GM19468 (cell line): ENCODE results near the gene AKR1C1.
"Not testable (repeated sequence)": the region's sequence is repeated elsewhere in the genome, so short reads cannot be mapped to it uniquely, and the experiment has no call there.

ENCODE experiments used
- ATAC-seq: cut with Tn5 transposase; IDR thresholded peaks from one replicate; pipeline ENCODE4 v1.9.1; 2021; ENCODE audit warnings: mild to moderate bottlenecking, moderate library complexity, moderate number of reproducible peaks; ENCODE audit not compliant: unreplicated experiment; ENCODE audit errors: extremely low read depth

Gene AKR1C1

DNA sequence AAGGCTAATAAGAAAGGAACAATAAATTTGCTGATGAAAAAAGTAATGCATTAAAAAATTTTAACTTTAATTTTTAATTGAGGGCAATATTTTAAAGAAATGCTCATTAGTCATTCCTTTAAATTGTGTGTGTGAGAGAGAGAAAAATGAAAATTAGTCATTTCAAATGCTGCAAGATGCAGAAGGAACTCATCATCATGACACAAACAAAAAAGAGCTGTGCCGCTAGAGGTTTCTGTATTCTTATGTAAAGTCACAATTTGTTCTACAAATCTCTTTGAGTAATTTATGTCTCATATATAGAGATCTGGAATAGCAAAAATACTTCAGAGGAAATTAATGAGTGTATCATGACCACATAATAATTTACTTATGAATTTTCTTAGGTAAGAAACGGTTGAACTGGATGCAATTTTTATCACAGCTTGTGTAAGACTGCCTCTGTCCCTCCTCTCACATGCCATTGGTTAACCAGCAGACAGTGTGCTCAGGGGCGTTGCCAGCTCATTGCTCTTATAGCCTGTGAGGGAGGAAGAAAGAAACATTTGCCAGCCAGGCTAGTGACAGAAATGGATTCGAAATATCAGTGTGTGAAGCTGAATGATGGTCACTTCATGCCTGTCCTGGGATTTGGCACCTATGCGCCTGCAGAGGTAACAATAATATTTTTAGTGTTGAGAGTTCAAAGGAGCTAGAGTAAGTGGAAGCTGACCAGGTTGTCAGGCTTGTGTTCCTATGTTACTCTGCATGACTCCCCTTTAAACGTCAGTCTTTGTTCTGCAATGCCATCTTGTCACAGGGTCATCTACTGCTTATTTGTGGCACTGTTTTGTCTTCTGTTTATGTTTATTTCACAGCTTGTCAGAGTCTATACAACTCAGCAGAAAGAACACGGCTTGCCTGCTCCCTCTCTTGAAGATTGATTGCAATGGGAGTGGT, at the start of gene AKR1C1:
AKR1C1 (plus strand) TSS at position 540 of the 939 bp plus-strand sequence; CDS start at position 570, 30 bp downstream.
- ATAC-seq: not testable (repeated sequence)

DNA sequence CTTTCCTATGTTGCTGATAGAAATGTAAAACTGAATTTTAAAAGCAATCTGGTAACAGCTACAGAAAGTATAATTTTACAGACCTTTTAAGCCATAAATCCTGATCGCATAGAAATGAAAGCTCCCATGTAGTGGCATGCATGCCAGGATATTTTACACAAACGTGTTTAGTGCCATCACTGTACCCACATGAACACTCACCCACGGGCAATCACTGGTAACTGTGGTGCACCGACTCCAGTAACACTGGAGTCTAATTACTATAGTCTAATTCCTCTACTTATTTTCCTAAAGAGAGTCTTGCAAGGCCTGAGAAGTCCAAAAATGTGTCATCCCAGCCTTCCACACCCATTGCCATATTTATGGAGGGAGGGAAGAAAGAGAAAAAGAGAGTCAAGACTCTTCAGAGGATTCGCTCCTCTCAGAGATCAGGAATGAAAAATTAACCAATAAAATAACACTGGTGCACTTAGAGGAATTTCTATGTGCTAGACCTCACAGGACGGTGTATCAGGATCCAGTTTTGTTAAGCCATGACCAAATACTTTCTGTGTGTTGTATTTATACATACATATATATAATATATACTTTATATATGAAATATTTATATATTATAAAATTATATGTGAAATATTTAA, 48.9 kb upstream of the AKR1C1 start:
- ATAC-seq: no peak

DNA sequence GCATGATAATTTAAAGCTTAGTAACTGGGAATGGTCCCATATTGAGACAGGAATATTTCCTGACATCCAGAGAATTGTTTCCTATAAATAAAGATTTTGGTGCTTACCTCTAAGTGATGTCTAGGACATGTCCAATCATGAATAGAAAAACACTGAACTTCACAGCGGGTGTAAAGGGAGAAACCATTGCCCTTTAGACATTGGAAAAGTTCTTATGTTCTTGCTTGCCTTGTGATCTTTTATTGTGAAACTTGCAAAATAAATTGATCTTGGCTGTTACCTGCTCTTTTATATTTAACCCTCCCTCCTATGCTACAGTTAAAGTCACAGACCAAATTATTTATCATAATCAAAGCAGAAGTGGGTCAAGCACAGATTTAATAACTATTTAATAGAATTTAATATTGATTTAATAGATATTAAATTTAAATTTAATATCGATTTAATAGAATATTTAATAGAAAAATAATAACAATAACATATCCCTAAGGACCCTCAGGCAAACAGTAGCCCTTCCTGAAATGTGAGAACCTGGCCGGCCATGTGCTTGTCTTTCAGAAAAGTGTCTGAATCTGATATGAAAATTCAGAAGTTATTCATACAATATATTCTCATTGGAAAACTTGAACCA, 47.0 kb upstream of the AKR1C1 start:
- ATAC-seq: no peak

DNA sequence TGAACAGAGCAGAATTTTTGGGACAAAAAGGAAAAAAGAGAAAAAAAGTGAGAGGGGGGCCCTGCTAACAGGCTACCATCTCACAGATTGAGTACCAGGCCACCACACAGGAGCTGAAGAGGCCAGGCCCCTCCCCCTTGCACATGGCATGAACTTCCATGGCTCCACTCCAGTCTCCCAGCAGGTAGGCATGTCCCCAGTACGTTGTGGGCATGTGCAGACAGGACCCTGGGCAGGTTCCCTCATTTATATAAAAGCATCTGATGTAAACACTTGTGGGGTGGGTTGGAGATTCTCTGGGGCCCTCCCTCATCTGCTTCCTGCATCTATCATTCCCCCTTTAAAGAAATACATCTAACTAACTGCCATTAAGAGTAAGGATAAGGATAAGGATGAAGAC, 45.0 kb upstream of the AKR1C1 start:
- ATAC-seq: no peak

DNA sequence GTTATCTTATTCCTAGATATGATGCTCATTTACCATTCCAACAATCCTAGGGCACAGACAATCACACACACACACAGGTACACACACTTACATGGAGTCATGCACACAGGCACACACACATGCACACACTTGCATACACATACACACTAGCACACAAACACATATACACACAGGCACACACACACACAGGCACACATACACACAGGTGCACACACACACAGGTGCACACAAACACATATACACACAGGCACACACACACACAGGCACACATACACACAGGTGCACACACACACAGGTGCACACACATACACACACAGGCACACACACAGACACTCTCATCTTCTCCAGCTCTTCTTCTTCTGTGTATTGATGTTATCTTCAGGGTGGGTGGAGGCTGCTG, 38.7 kb upstream of the AKR1C1 start:
- ATAC-seq: not testable (repeated sequence)

DNA sequence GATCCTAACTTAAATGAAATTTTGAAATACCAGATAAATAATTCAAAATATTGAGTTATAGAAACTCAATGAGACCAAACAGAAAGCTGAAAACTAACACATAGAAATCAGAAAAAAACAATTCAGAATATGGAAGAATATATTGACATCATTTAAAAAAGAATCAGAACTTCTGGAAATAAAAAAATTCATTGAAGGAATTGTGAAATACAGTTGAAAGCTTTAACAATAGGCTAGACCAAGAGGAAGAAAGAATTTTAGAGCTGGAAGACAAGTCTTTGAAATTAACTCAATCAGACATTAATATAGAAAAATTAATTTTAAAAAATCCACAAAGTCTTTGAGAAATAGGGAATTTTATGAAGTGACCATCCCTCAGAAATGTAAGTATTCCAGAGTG, 36.8 kb upstream of the AKR1C1 start:
- no peak for ATAC-seq

DNA sequence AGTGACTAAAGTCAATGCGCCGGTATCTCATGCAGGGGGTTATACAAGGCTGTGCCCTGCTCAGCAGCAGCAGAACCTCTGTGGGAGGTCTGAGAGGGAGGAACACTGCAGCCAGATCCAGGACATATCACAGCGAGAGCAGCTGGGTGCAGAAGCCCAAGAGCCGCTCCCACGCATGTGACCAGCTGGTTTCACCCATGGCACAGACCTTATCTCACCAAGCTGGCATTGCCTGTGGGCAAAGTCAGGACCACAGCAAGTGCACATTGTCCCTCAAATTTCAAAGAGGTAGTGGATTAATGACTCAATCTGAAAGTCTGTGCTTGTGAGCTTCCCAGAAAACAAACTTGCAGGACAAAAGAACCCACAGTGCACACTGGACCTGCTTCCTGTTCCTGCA, 31.6 kb upstream of the AKR1C1 start:
- ATAC-seq: no peak

DNA sequence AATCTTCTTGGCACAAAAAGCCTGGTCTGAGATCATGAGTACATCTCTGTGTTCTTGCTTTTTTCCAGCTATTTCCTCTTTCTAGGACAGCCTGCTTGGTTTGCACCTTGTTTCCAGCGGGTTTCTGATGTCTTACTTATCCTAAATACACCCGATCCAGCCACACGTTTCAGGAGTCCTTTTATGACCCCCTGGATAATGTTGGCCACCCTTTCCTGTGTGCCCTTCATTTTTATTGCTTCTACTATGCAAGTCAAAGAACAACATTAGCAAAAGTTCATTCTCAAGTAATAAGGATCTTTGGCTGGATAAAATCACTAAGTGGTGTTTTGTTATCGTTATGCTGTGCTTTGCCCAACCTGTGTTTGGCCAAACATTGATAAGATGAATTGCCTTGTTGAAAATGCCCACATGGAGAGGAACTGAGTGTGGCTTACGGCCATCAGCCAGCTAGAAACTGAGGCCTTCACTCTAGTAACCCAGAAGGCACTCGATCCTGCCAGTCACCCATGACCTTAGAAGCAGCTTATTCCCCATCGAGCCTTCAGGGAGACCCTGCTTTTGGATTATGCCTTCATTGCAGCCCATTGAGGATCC, 28.7 kb upstream of the AKR1C1 start:
- ATAC-seq: no peak

DNA sequence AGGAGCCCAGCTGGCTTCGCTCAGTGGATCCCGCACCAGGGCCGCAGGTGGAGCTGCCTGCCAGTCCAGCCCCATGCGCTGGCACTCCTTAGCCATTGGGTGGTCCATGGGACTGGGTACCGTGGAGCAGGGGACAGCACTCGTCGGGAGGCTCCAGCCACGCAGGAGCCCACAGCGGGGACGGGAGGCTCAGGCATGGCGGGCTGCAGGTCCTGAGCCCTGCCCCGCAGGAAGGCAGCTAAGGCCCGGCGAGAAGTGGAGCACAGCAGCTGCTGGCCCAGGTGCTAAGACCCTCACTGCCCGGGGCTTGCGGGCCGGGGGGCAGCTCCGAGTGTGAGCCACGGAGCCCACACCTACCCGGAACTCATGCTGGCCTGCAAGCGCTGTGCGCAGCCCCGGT, 25.9 kb upstream of the AKR1C1 start:
- no peak for ATAC-seq

DNA sequence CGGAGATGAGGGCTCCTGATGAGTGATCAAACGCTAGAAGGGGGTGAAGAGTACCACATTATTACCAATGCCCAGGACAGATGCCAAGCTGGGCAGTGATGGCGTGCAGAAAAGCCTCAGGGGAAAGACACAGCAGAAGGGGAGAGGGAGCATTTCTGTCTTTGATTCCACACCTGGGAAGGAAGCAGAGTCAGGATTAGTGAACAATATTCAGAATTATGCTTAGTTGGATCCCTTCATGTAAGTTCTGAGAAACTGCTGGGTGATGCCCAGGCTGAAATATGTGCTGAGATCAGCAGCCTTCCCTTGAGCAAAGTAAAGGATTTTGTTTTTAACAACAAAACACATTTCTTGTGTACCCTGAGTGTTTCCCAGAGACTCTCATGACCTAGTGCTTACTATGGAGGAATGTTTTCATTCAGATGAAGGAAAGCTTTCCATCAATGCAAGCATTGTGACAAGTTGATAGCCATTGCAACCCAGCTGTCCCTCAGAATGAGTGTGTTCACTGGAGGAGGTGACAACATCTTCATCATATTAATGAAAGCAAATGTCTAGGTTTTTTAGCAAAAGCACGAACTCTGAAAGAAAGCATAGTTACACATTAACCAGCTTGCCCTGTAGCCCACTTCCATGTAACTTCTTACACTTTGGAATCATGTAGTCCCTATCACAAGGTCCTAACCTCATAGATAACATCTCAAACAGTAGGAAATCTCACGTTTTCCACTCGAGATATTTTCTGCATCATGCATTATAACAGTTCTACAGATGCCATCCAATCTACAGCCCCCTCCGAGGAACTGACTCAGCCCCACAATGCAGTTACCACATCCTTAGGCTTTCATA, 23.8 kb upstream of the AKR1C1 start:
- ATAC-seq: no peak

DNA sequence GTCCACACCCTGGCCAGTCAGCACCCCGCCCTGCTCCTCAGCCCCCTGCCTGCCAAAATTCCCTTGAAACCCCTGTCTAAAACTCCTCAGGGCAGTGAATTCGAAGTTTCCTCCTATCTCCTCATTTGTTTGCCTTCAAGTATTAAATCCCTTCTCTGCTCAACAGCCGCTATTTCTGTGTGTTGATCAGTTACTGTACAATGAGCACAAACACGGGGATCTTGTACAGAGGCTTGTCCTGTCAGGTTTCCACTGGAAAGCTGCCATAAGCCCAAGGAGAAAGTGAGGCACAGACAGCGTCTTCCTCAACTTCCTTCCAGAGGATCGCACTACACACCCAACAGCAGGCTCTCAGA, 23.2 kb upstream of the AKR1C1 start:
- not testable (repeated sequence) for ATAC-seq

DNA sequence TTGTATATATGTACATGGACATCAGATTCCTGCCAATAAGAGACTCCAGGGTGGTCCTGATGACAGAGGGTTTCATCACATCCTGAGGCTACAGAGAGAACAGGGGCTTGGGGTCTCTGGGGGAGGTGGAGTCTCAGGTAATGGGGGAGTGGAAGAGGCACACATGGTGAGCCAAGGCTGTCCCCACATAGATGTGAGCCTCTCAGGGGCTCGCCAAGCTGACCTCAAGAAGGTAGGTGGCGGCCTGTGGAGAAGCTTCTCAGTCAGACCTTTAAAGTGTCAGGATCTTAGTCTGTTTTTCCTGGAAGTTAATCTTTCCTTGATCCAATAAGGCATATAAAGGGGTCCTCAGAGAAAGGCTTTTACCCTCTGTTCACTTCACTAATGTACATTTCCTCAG, 22.3 kb upstream of the AKR1C1 start:
- not testable (repeated sequence) for ATAC-seq

DNA sequence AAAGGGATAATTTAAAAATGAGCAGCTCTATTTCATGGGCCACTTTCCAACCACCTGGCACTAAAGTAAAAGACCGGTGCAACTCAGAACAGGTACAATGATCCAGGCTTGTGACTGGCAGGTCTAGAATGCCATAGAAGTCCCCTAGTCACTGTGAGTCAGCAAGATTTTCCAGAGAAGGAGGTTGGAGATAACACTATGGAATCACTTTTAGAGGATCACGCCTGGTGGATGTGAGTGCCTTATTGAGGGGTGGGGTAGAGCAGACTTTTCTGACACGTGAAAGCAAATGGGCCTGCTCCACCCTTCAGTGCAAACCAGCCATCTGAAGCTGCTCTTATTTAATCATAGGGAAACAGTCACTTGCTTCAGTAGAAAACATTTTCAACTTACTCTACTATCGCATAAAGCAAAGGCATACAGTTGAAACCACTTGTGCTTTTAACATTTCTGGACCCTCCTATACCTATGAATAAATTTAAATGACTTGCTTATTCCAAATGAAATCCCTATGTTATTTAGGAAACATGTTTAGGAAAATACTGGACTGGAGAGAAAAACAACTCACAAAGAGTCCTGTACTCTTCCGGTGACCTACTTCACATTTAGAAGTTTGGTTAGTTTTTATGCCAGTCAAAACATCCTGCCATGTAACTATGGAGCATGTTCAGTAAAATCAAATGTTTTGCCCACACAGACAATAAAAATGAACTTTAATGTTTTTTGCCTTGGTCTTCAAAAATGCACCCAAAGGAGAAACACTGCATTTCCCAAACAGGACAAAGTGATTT, 21.5 kb upstream of the AKR1C1 start:
- ATAC-seq: no peak

DNA sequence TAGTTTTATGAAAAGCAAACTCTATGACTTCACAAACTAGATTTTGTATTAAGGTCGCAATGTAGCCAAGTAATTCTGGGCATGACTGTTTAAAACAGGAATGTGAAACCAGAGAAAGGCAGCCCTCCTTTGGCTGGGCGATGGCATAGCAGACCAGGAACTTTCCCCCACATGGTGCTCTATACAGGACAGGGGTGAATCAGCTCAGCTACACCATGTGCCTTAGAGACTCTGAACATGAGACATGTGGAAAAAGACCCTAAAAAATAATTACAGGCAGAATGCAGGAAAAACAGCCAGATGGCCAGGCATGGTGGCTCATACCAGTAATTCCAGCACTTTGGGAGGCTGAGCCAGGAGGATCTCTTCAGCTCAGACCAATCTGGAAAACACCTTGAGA, 20.3 kb upstream of the AKR1C1 start:
- ATAC-seq: not testable (repeated sequence)

DNA sequence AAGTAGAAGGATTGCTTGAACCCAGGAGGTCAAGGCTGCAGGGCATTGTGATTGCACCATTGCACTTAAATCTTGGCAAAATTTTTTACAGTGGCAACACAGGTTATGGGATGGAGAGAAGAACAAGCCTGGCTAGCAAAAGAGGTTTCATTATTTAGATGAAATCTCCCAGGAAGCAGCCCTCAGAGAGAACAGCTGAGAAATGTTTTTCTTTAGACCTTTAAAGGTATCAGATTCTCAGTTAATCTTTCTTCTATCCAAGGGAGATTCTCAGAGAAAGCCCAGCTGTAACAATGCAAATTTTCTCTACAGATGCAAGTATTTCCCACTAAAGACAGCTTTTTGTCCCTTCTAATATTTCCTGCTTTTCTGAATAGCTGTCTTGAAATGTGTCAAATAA, 19.8 kb upstream of the AKR1C1 start:
- not testable (repeated sequence) for ATAC-seq

DNA sequence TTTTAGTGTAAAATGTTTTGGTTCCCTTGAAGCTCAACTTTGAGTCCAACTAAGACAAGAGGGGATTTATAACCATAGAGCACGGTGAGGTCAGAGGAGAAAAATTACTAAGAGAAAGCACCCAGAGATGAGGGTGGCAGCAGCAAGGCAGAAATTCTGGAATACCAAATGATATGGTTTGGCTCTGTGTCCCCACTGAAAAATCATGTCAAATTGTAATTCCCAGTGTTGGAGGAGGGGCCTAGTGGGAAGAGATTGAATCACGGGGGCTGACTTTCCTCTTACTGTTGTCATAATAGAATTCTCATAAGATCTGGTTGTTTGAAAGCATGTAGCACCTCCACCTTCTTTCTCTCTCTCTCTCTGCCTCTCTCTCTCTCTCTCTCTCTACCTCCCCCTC, 19.4 kb upstream of the AKR1C1 start:
- no peak for ATAC-seq

DNA sequence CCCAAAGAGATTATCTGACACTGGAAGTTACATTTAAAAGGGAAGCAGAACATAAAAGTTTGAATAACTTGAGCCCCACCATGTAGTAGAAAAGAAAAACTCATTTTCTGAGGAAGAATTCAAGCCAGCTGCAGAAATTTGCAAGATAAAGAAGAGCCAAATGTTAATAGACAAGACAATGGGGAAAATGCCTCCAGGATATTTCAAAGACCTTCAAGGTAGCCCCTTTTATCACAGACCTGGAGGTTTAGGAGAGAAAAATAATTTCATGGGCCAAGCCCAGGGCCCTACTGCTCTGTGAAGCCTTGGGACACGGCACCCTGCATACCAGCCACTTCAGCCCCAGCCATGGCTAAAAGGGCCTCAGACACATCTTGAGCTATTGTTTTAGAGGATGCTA, 18.4 kb upstream of the AKR1C1 start:
- no peak for ATAC-seq

DNA sequence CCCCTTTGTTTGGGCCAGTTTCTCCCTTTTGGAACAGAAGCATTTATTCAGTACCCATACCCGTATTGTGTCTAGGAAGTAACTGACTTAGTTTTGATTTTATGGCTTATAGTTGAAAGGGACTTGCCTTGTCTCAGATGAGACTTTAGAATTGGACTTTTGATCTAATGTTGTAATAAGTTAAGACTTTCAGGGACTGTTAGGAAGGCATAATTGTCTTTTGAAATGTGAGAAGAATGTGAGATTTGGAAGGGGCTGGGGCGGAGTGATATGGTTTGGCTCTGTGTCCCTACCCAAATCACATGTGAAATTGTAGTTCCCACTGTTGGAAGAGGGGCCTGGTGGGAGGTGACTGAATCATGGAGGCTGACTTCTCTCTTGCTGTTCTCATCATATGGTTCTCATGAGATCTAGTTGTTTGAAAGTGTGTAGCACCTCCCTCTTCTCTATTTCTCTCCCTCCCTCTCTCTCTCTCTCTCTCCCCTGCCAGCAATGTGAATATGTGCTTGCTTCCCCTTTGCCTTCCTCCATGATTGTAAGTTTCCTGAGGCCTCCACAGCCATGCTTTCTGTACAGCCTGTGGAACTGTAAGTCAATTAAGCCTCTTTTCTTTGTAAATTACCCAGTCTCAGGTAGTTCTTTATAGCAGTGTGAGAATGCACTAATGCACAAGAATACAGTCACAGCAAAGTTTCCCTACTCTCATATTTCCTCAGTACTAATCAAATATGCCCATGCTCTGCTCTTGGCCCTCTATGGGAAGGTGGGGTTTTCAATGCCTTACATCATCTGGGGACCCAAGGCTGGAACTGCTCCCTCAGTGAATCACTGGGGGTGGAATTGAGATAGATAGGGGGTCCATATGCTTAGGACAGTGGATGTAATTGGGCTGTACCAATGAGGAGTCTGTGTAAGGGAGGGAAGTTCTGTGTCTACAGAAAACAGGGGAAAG, 17.2 kb upstream of the AKR1C1 start:
- no peak for ATAC-seq
